K562 (cell line): ENCODE measurements around the gene IFT172. TPM values are rescaled to one million over a fixed set of nuclear protein-coding genes. Genes with fewer than 3 reads are reported as not detected.

Experiments
- E4F1 ChIP-seq: fragments of 250-450 bp; sonication (Bioruptor Pico); IDR thresholded peaks from 2 replicates; pipeline ENCODE4 v1.5.0; 2021; ENCODE audit warnings: mild to moderate bottlenecking, borderline replicate concordance
- EP300 ChIP-seq: IDR thresholded peaks from 2 replicates; pipeline ENCODE4 v1.6.1; 2012; ENCODE audit warnings: low read length, improper control_type of control experiment
- FOXM1 ChIP-seq, 2 experiments: fragments of 450-650 bp in 1 of 2; sonication (generic) in 1 of 2; formaldehyde crosslinking in 1 of 2; IDR thresholded peaks; 2 replicates each; pipeline versions ENCODE4 v1.6.1 to v1.9.0; 2017 to 2022; ENCODE audit warnings: low read depth in 2 of 2, mild to moderate bottlenecking in 2 of 2, missing genetic modification reagents in 1 of 2, moderate library complexity in 1 of 2
- KDM5B ChIP-seq: fragments of 200-600 bp; sonication (generic); IDR thresholded peaks from 2 replicates; pipeline ENCODE4 v1.6.1; 2012; ENCODE audit warnings: low read depth, mild to moderate bottlenecking, moderate library complexity, low read length, control low read depth, inconsistent platforms; ENCODE audit not compliant: insufficient replicate concordance
- MBD2 ChIP-seq: sonication (generic); IDR thresholded peaks from 2 replicates; pipeline ENCODE4 v1.6.1; 2016; ENCODE audit warnings: low read depth, borderline replicate concordance
- NFIC ChIP-seq: fragments of 450-650 bp; IDR thresholded peaks from 2 replicates; pipeline ENCODE4 v1.6.1; 2017; ENCODE audit warnings: mild to moderate bottlenecking, inconsistent platforms
- NRF1 ChIP-seq, 2 experiments: fragments of 450-650 bp; IDR thresholded peaks in 1 of 2; conservative IDR thresholded peaks in 1 of 2; 2 replicates each; pipeline ENCODE4 v1.6.1; 2014; ENCODE audit warnings: mild to moderate bottlenecking in 2 of 2
- POLR2AphosphoS5 ChIP-seq: IDR thresholded peaks from 2 replicates; pipeline ENCODE4 v1.6.1; 2011; ENCODE audit warnings: mild to moderate bottlenecking, low read depth, low read length, moderate library complexity; ENCODE audit not compliant: control insufficient read depth, insufficient read depth
- PTBP1 ChIP-seq: fragments of 200-400 bp; formaldehyde crosslinking; IDR thresholded peaks from 2 replicates; pipeline ENCODE4 v1.6.1; 2017; ENCODE audit warnings: low read depth, low read length
- RCOR1 ChIP-seq, 2 experiments: IDR thresholded peaks; 2 replicates each; pipeline ENCODE4 v1.6.1; 2012; ENCODE audit warnings: low read depth in 2 of 2, low read length in 2 of 2, borderline replicate concordance in 1 of 2, improper control_type of control experiment in 1 of 2
- RFX7 ChIP-seq: fragments of 250-450 bp; sonication (Bioruptor Pico); IDR thresholded peaks from 2 replicates; pipeline ENCODE4 v1.5.1; 2021; ENCODE audit warnings: mild to moderate bottlenecking
- STAT5A ChIP-seq: IDR thresholded peaks from 2 replicates; pipeline ENCODE4 v1.6.1; 2012; ENCODE audit warnings: low read length, inconsistent platforms, borderline replicate concordance
- YY1 ChIP-seq, 3 experiments: IDR thresholded peaks; 2 replicates each; pipeline ENCODE4 v1.6.1; 2011; ENCODE audit warnings: low read length in 2 of 3, mild to moderate bottlenecking in 2 of 3, moderate library complexity in 2 of 3, borderline replicate concordance in 1 of 3, control low read depth in 1 of 3, low read depth in 1 of 3; ENCODE audit not compliant: insufficient read depth in 3 of 3, insufficient replicate concordance in 2 of 3, control insufficient read depth in 1 of 3, insufficient read length in 1 of 3; ENCODE audit errors: extremely low read depth in 1 of 3
- ZFP30 ChIP-seq: fragments of 250-450 bp; sonication (Bioruptor Pico); IDR thresholded peaks from 2 replicates; pipeline ENCODE4 v1.8.0; 2022; ENCODE audit warnings: moderate library complexity, mild to moderate bottlenecking, inconsistent platforms, borderline replicate concordance
- ZNF197 ChIP-seq: fragments of 200-800 bp; sonication (Bioruptor generic); IDR thresholded peaks from 2 replicates; pipeline ENCODE4 v1.6.1; 2016; ENCODE audit warnings: low read depth, missing genetic modification characterization, missing compliant biosample characterization
- ZNF57 ChIP-seq: fragments of 450-650 bp; formaldehyde crosslinking; IDR thresholded peaks from 2 replicates; pipeline ENCODE4 v1.4.0; 2020; ENCODE audit warnings: mild to moderate bottlenecking, moderate library complexity
- ZNF696 ChIP-seq: fragments of 250-450 bp; sonication (Bioruptor Pico); conservative IDR thresholded peaks from 2 replicates; pipeline ENCODE4 v1.4.0; 2020; ENCODE audit warnings: mild to moderate bottlenecking, moderate library complexity
- ZNF780A ChIP-seq: fragments of 250-450 bp; sonication (Bioruptor Pico); IDR thresholded peaks from 2 replicates; pipeline ENCODE4 v1.5.0; 2021; ENCODE audit warnings: mild to moderate bottlenecking
- polyA plus RNA-seq, 8 experiments: library from polyadenylated mRNA; depleted of rRNA in 4 of 8; stranded (reverse) in 5 of 8; unstranded in 3 of 8; fragments of >200 nt; fragmentation: Nextera tagmentation in 2 of 8; fragmentation: Illumina TruSeq in 1 of 8; extraction: Ambion mirVana in 2 of 8; extraction: Trizol in 1 of 8; gene quantifications; 2 replicates each; pipeline versions ENCODE4 v1.2.1 to v1.2.3, GENCODE V29; 2011 to 2014; ENCODE audit warnings: inconsistent platforms in 1 of 8, missing spikeins in 1 of 8
- total RNA-seq, 7 experiments: library from RNA; depleted of rRNA in 6 of 7; stranded (reverse); fragments of >200 nt in 6 of 7; fragmentation: Illumina TruSeq in 2 of 7; extraction: Trizol in 2 of 7; gene quantifications; 2 replicates each; pipeline versions ENCODE4 v1.2.1 to v1.2.3, GENCODE V29; 2011 to 2021; ENCODE audit warnings: low replicate concordance in 1 of 7
- TF ChIP-seq, protein P1 (sequence below): fragments of 250-450 bp; sonication (Bioruptor Pico); IDR thresholded peaks from 2 replicates; pipeline ENCODE4 v1.8.0; 2021; ENCODE audit warnings: mild to moderate bottlenecking, moderate library complexity
- TF ChIP-seq, protein P2 (sequence below), 2 experiments: IDR thresholded peaks; 2 replicates each; pipeline ENCODE4 v1.6.1; 2011; ENCODE audit warnings: borderline replicate concordance in 1 of 2, control low read depth in 1 of 2, low read depth in 1 of 2, low read length in 1 of 2, mild to moderate bottlenecking in 1 of 2, mixed read lengths in 1 of 2, moderate library complexity in 1 of 2; ENCODE audit not compliant: insufficient read depth in 1 of 2, insufficient read length in 1 of 2, poor library complexity in 1 of 2, severe bottlenecking in 1 of 2; ENCODE audit errors: extremely low read depth in 1 of 2

IFT172 gene
- total and polyA plus RNA-seq, 9 of the 15 experiments (the other 6 are each of a cell fraction or from before 2014, with no cell fraction given), result 5.6 to 19.1 (median 13.5) TPM

GRCh38 chr2:27441226-27441926 lies 48.2 kb downstream of the IFT172 start (continued):
- no peak for TF ChIP-seq E4F1 (CRISPR knock-in tag)
- TF ChIP-seq ZNF780A (CRISPR knock-in tag), result no peak
- TF ChIP-seq, protein P1, sequence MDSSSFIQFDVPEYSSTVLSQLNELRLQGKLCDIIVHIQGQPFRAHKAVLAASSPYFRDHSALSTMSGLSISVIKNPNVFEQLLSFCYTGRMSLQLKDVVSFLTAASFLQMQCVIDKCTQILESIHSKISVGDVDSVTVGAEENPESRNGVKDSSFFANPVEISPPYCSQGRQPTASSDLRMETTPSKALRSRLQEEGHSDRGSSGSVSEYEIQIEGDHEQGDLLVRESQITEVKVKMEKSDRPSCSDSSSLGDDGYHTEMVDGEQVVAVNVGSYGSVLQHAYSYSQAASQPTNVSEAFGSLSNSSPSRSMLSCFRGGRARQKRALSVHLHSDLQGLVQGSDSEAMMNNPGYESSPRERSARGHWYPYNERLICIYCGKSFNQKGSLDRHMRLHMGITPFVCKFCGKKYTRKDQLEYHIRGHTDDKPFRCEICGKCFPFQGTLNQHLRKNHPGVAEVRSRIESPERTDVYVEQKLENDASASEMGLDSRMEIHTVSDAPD (CRISPR knock-in tag), result no peak
- peak; percentile 91 for TF ChIP-seq POLR2AphosphoS5
- TF ChIP-seq STAT5A, result peak; percentile 78
- no peak for TF ChIP-seq RFX7
- no peak for TF ChIP-seq KDM5B
- no peak; the same call in 1 of the 2 replicates for TF ChIP-seq FOXM1 (IDR thresholded peaks at IDR 0.05; ENCODE audit: low read depth)
- no peak for TF ChIP-seq FOXM1 (CRISPR knock-in tag; IDR thresholded peaks at IDR 0.05; ENCODE audit: low read depth)
- no peak for TF ChIP-seq PTBP1
- no peak for TF ChIP-seq ZFP30 (CRISPR knock-in tag)
- TF ChIP-seq ZNF197, result no peak
- no peak for TF ChIP-seq ZNF57
- TF ChIP-seq, protein P2, sequence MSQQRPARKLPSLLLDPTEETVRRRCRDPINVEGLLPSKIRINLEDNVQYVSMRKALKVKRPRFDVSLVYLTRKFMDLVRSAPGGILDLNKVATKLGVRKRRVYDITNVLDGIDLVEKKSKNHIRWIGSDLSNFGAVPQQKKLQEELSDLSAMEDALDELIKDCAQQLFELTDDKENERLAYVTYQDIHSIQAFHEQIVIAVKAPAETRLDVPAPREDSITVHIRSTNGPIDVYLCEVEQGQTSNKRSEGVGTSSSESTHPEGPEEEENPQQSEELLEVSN (IDR thresholded peaks at IDR 0.05; ENCODE audit: borderline replicate concordance in 1 of 2, extremely low read depth in 1 of 2, insufficient read depth in 1 of 2, insufficient read length in 1 of 2, low read depth in 1 of 2, low read length in 1 of 2, poor library complexity in 1 of 2, severe bottlenecking in 1 of 2), result no peak
- 0 out of 2 replicates have a peak, but pooled peaks have one; percentile 26 for TF ChIP-seq MBD2
- peak; percentile 9 to 49; a peak in 2 of 4 replicates for TF ChIP-seq NRF1 (conservative IDR thresholded peaks at IDR 0.05 in 1 of 2, IDR thresholded peaks at IDR 0.05 in 1 of 2)
- peak; percentile 70 for TF ChIP-seq NFIC
- no peak for TF ChIP-seq ZNF696 (CRISPR knock-in tag)
- TF ChIP-seq EP300, result peak; percentile 83; the same call in 1 of the 2 replicates
- peak; percentile 84 to 94; a peak in 3 of 4 replicates for TF ChIP-seq RCOR1 (IDR thresholded peaks at IDR 0.05; ENCODE audit: borderline replicate concordance in 1 of 2, low read depth in 2 of 2, low read length in 2 of 2)
- TF ChIP-seq YY1 (IDR thresholded peaks at IDR 0.05; ENCODE audit: borderline replicate concordance in 1 of 3, control insufficient read depth in 1 of 3, extremely low read depth in 1 of 3, insufficient read depth in 3 of 3, insufficient read length in 1 of 3, insufficient replicate concordance in 2 of 3, low read depth in 1 of 3, low read length in 2 of 3), result peak in 1 of 3 experiments; percentile 11
